GM12878 (cell line): ENCODE measurements around the gene UBAC2. TPM values are rescaled to one million over a fixed set of nuclear protein-coding genes. Genes with fewer than 3 reads are reported as not detected.

Source experiments
- ATAC-seq: fragments of 200-7000 bp; cut with Tn5 transposase; 3 replicates; pipeline ENCODE4 v1.9.1; 2020; ENCODE audit warnings: mild to moderate bottlenecking, moderate library complexity
- BruUV-seq: library from RNA; stranded (reverse); fragments of 400-500 nt; replicated peaks from 2 replicates; lab custom pipeline; 2021; lab: Mats Ljungman, UMichigan
- CTCF ChIA-PET: fragments of 300-600 bp; sonication (Branson Sonifier 250); formaldehyde crosslinking; extraction: SDS; loops from one replicate; lab custom pipeline; 2021; ENCODE audit warnings: inconsistent platforms; lab: Yijun Ruan, JAX
- POLR2A ChIA-PET: fragments of 350-600 bp; formaldehyde crosslinking; extraction: SDS; loops from one replicate; lab custom pipeline; 2021; ENCODE audit warnings: inconsistent platforms; lab: Charles Lee
- RAD21 ChIA-PET: fragments of 300-600 bp; sonication (Branson Sonifier 250); formaldehyde crosslinking; loops from one replicate; lab custom pipeline; 2023; ENCODE audit warnings: antibody characterized with exemption; ENCODE audit not compliant: unreplicated experiment; lab: Charles Lee
- SMC1A ChIA-PET: fragments of 300-600 bp; sonication (Branson Sonifier 250); formaldehyde crosslinking; loops from one replicate; lab custom pipeline; 2023; ENCODE audit not compliant: unreplicated experiment, uncharacterized antibody; lab: Charles Lee
- DNase-seq: peaks from one replicate; pipeline ENCODE4 v3.0.0-alpha.2; 2011; ENCODE audit warnings: low read depth, low spot score
- FAIRE-seq: peaks from 3 replicates; lab custom pipeline; 2011; peaks lifted over from hg19 to GRCh38; lab: Jason Lieb, UNC
- H2AFZ ChIP-seq: 2 replicates; pipeline ENCODE4 v1.6.0; 2011; ENCODE audit warnings: low read depth, low read length, control low read depth; ENCODE audit not compliant: control insufficient read depth
- H3K27ac ChIP-seq: 2 replicates; pipeline ENCODE4 v1.5.1; 2011; ENCODE audit warnings: control low read depth; ENCODE audit not compliant: control insufficient read depth, insufficient read depth
- H3K27me3 ChIP-seq, 2 experiments: replicated peaks in 1 of 2; 2 replicates each; pipeline versions ENCODE4 v1.6.0 to v1.6.1; 2011; ENCODE audit warnings: low read length in 1 of 2; ENCODE audit not compliant: control insufficient read depth in 2 of 2, insufficient read depth in 2 of 2
- H3K36me3 ChIP-seq, 2 experiments: 2 replicates each; pipeline ENCODE4 v1.5.1; 2011; ENCODE audit warnings: low read length in 1 of 2; ENCODE audit not compliant: control insufficient read depth in 2 of 2, insufficient read depth in 2 of 2
- H3K4me1 ChIP-seq: 2 replicates; pipeline ENCODE4 v1.6.1; 2011; ENCODE audit warnings: mild to moderate bottlenecking, low read length, moderate library complexity, mixed read lengths; ENCODE audit not compliant: control insufficient read depth, insufficient read depth
- H3K4me2 ChIP-seq: 2 replicates; pipeline ENCODE4 v1.6.0; 2011; ENCODE audit warnings: control low read depth; ENCODE audit not compliant: control insufficient read depth, insufficient read depth
- H3K4me3 ChIP-seq: fragments of 200-600 bp; sonication (generic); 2 replicates; pipeline ENCODE4 v1.5.1; 2016
- H3K79me2 ChIP-seq: 2 replicates; pipeline ENCODE4 v1.6.0; 2011; ENCODE audit warnings: low read length; ENCODE audit not compliant: control insufficient read depth, insufficient read depth
- H3K9ac ChIP-seq: 2 replicates; pipeline ENCODE4 v1.8.0; 2011; ENCODE audit warnings: low read length, control low read depth, mixed read lengths; ENCODE audit not compliant: control insufficient read depth, insufficient read depth
- H3K9me3 ChIP-seq: replicated peaks from 3 replicates; pipeline ENCODE4 v1.5.1; 2011; ENCODE audit warnings: mild to moderate bottlenecking, low read length; ENCODE audit not compliant: control insufficient read depth, insufficient read depth
- H4K20me1 ChIP-seq: 2 replicates; pipeline ENCODE4 v1.6.0; 2011; ENCODE audit not compliant: control insufficient read depth, insufficient read depth
- CHD2 ChIP-seq: IDR thresholded peaks from 2 replicates; pipeline ENCODE4 v1.6.1; 2011; ENCODE audit warnings: low read depth, low read length, improper control_type of control experiment, borderline replicate concordance
- IKZF2 ChIP-seq, 2 experiments: fragments of 450-650 bp; IDR thresholded peaks; 2 replicates each; pipeline ENCODE4 v1.6.1; 2017; ENCODE audit warnings: mild to moderate bottlenecking in 2 of 2, moderate library complexity in 2 of 2
- IRF5 ChIP-seq: fragments of 450-650 bp; IDR thresholded peaks from 2 replicates; pipeline ENCODE4 v1.6.1; 2017; ENCODE audit warnings: borderline replicate concordance
- KAT2A ChIP-seq: conservative IDR thresholded peaks from 2 replicates; pipeline ENCODE4 v1.6.1; 2011; ENCODE audit warnings: low read depth, low read length; ENCODE audit not compliant: control insufficient read depth
- MYC ChIP-seq: IDR thresholded peaks from 2 replicates; pipeline ENCODE4 v1.6.1; 2011; ENCODE audit warnings: mild to moderate bottlenecking, low read length, moderate library complexity, inconsistent platforms; ENCODE audit not compliant: insufficient read depth, insufficient replicate concordance, insufficient read length, severe bottlenecking
- NBN ChIP-seq: fragments of 450-650 bp; IDR thresholded peaks from 2 replicates; pipeline ENCODE4 v1.6.1; 2016
- PBX3 ChIP-seq: IDR thresholded peaks from 2 replicates; pipeline ENCODE4 v1.6.1; 2011; ENCODE audit warnings: mild to moderate bottlenecking, low read depth, low read length, moderate library complexity; ENCODE audit not compliant: insufficient replicate concordance
- TARDBP ChIP-seq: IDR thresholded peaks from 2 replicates; pipeline ENCODE4 v1.6.1; 2016; ENCODE audit warnings: borderline replicate concordance
- WRNIP1 ChIP-seq: IDR thresholded peaks from 2 replicates; pipeline ENCODE4 v1.6.1; 2011; ENCODE audit warnings: low read depth, low read length, improper control_type of control experiment, borderline replicate concordance
- ZNF384 ChIP-seq: IDR thresholded peaks from 2 replicates; pipeline ENCODE4 v1.6.1; 2012; ENCODE audit warnings: low read depth, mild to moderate bottlenecking, low read length, improper control_type of control experiment, borderline replicate concordance
- WGBS: methylation state at CpG from one replicate; pipeline ENCODE4 v1.1.6; 2016; ENCODE audit warnings: low lambda C conversion rate; ENCODE audit not compliant: insufficient replicate concordance, insufficient coverage; ENCODE audit errors: missing lambda C conversion rate; 5-methylcytosine and 5-hydroxymethylcytosine counted together
- in situ Hi-C: fragments of 300-500 bp; cut with MboI; formaldehyde crosslinking; loops from 9 replicates; pipeline ENCODE4 v1.14.3; 2018; ENCODE audit warnings: mixed read lengths
- intact Hi-C: fragments of 100-400 bp; cut with micrococcal nuclease; formaldehyde crosslinking; loops from one replicate; pipeline ENCODE4 v1.14.2; 2022; ENCODE audit not compliant: unreplicated experiment
- polyA plus RNA-seq, 11 experiments: library from polyadenylated mRNA; depleted of rRNA in 4 of 11; unstranded in 6 of 11; stranded (reverse) in 5 of 11; fragments of >200 nt; fragmentation: Nextera tagmentation in 4 of 11; fragmentation: Illumina TruSeq in 1 of 11; extraction: Ambion mirVana in 4 of 11; extraction: Trizol in 1 of 11; gene quantifications; 1 replicate in 1 of 11; 2 replicates in 10 of 11; pipeline versions ENCODE4 v1.2.1 to v1.2.3, GENCODE V29; 2011 to 2016; ENCODE audit warnings: inconsistent platforms in 2 of 11, missing spikeins in 2 of 11, low read depth in 1 of 11
- total RNA-seq, 4 experiments: library from RNA; depleted of rRNA in 3 of 4; stranded (reverse); fragments of >200 nt in 3 of 4; fragmentation: Illumina TruSeq in 1 of 4; extraction: Trizol in 1 of 4; gene quantifications; 2 replicates each; pipeline versions ENCODE4 v1.2.1 to v1.2.3, GENCODE V29; 2013 to 2021

The UBAC2 gene
- total and polyA plus RNA-seq, 10 of the 15 experiments (the other 5 are each of a cell fraction or from before 2014, with no cell fraction given), result 3.0 to 54.6 (median 17.4) TPM

- no peaks in the 10 kb centered on the region for H3K27me3 ChIP-seq
- DNase-seq, result no peak
- ATAC-seq, result no peak
- ChIA-PET RAD21 (interaction anchor here (0.8 to 4.3 kb wide), 4 partner anchors 13 to 53 kb away, joined by 3 to 43 read pairs (median 16); no protein-coding TSS in a partner anchor), POLR2A (interaction anchor here (0.8 to 1.8 kb wide), 2 partner anchors 44 to 154 kb away, joined by 3 read pairs; no protein-coding TSS in a partner anchor), SMC1A (interaction anchor here (1.0 to 9.9 kb wide), 11 partner anchors 12 to 148 kb away, joined by 3 to 111 read pairs (median 4); no protein-coding TSS in a partner anchor), CTCF (interaction anchor here (1.1 to 6.6 kb wide), 6 partner anchors 17 to 817 kb away, joined by 3 to 65 read pairs (median 20); no protein-coding TSS in a partner anchor)
- no peak overlapping the region for H3K9ac ChIP-seq
- FAIRE-seq, result no peak
- H3K27ac ChIP-seq, result no peak overlapping the region
- peaks cover 54% of the 10 kb centered on the region for H3K4me1 ChIP-seq
- no peak overlapping the region for H3K4me2 ChIP-seq
- H3K9me3 ChIP-seq, result no peaks in the 10 kb centered on the region; the same call in 2 of the 3 replicates
- WGBS, result 88% methylated on average over 4 of the region's 4 CpGs
- TF ChIP-seq IKZF2 (IDR thresholded peaks at IDR 0.05) (no peak), NBN (no peak), IRF5 (no peak), KAT2A (no peak), WRNIP1 (no peak), PBX3 (no peak), CHD2 (no peak), TARDBP (no peak), MYC (no peak), ZNF384 (no peak)
- BruUV-seq, result no TSS peak
- intact Hi-C loops, result no loop called here
- H3K79me2 ChIP-seq, result no peaks in the 10 kb centered on the region; the same call in 1 of the 2 replicates
- no peaks in the 10 kb centered on the region for H3K36me3 ChIP-seq
- H2AFZ ChIP-seq, result no peak overlapping the region
- in situ Hi-C loops, result no loop called here
- H4K20me1 ChIP-seq, result no peaks in the 10 kb centered on the region
- no peak overlapping the region for H3K4me3 ChIP-seq
Observed at GRCh38 chr13:99418843-99419140, 218.1 kb downstream of the UBAC2 start.
